Naive B cell (primary cell): Measurements from ENCODE around the gene EFR3B. TPM values are rescaled to one million over a fixed set of nuclear protein-coding genes. Genes with fewer than 3 reads are reported as not detected.
A peak's percentile ranks its signal among the peaks of the same experiment; 100 is the strongest.
"Not testable (repeated sequence)": the region's sequence is repeated elsewhere in the genome, so short reads cannot be mapped to it uniquely, and the experiment has no call there.

ENCODE experiments used
- ATAC-seq, 2 donors: fragments of 150-1000 bp; cut with Tn5 transposase; 2 replicates each; pipeline ENCODE4 v1.10.0; 2021; ENCODE audit warnings: low read depth in 2 of 2, mild to moderate bottlenecking in 2 of 2, moderate library complexity in 2 of 2
- DNase-seq: peaks from one replicate; pipeline ENCODE4 v3.0.0; 2022
- H3K27ac Mint-ChIP-seq, 6 donors: one replicate each; pipeline ENCODE4 v1.8.0; 2020 to 2022; ENCODE audit warnings: mild to moderate bottlenecking in 6 of 6, mixed read lengths in 6 of 6, moderate library complexity in 5 of 6, inconsistent platforms in 2 of 6
- H3K27me3 Mint-ChIP-seq, 3 donors: one replicate each; pipeline ENCODE4 v1.8.0; 2021 to 2022; ENCODE audit warnings: mixed read lengths in 3 of 3, mild to moderate bottlenecking in 1 of 3
- H3K36me3 Mint-ChIP-seq, 2 donors: one replicate each; pipeline ENCODE4 v1.8.0; 2020 to 2022; ENCODE audit warnings: mixed read lengths in 2 of 2, inconsistent platforms in 1 of 2, mild to moderate bottlenecking in 1 of 2
- H3K4me1 Mint-ChIP-seq, 3 donors: one replicate each; pipeline ENCODE4 v1.8.0; 2020 to 2022; ENCODE audit warnings: mixed read lengths in 3 of 3, inconsistent platforms in 1 of 3, mild to moderate bottlenecking in 1 of 3, moderate library complexity in 1 of 3
- H3K4me3 Mint-ChIP-seq, 8 donors: one replicate each; pipeline ENCODE4 v1.8.0; 2020 to 2022; ENCODE audit warnings: mild to moderate bottlenecking in 8 of 8, mixed read lengths in 8 of 8, moderate library complexity in 8 of 8, inconsistent platforms in 2 of 8
- H3K9me3 Mint-ChIP-seq, 7 donors: one replicate each; pipeline ENCODE4 v1.8.0; 2020 to 2022; ENCODE audit warnings: mixed read lengths in 7 of 7, mild to moderate bottlenecking in 5 of 7, inconsistent platforms in 2 of 7, moderate library complexity in 1 of 7
- polyA plus RNA-seq, 6 donors: library from polyadenylated mRNA; unstranded; fragments of 300-500 nt; fragmentation: Illumina TruSeq; gene quantifications; one replicate each; pipeline ENCODE4 v1.2.3, GENCODE V29; 2021; ENCODE audit warnings: low read depth in 6 of 6

EFR3B gene
- polyA plus RNA-seq, 6 donors from 2014 or later = 0.10 to 0.16 TPM; not detected in 4

- no peak for ATAC-seq
- Mint-ChIP-seq H3K36me3 (no peaks in the 10 kb centered on the region), H3K9me3 (no peaks in the 10 kb centered on the region), H3K27me3 (peaks cover 0 to 9% (median 0%) of the 10 kb centered on the region in 3 donors), H3K4me3 (no peak overlapping the region), H3K27ac (peak overlapping the region in 1 of 6 donors; percentile 40), H3K4me1 (no peaks in the 10 kb centered on the region)
- no peak for DNase-seq
Measured at GRCh38 chr2:25082002-25082622, 40.2 kb downstream of the EFR3B start.

DNA sequence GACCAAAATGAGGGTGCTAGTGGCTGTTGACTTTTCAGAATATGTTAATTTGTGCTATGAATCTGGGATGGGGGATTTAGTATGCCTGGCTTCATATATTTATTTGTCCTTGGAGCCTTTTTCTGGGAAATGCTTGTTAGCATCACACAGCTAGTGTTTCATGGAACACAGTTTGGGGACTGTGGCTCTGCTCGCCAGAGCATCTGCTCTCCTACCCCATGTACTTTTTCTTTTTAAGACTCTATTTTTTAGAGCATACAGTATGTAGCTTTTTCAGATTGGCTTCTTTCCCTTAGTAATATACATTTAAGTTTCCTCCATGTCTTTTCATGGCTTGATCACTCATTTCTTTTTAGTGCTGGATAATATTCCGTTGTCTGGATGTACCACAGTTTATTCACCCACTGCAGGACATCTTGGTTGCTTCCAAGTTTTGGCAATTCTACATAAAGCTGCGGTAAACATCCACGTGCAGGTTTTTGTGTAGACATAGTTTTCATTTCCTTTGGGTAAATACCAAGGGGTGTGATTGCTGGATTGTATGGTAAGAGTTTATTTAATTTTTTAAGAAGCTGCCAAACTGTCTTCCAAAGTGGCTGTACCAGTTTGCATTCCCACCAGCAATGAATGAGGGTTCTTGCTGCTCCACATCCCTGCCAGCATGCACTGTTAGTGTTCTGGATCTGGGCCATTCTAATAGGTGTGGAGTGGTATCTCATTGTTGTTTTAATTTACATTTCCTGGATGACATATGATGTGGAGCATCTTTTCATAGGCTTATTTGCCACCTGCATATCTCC, 44.1 kb downstream of the EFR3B start:
- DNase-seq = no peak
- Mint-ChIP-seq H3K4me3 (no peak overlapping the region), H3K27ac (no peak overlapping the region)

DNA sequence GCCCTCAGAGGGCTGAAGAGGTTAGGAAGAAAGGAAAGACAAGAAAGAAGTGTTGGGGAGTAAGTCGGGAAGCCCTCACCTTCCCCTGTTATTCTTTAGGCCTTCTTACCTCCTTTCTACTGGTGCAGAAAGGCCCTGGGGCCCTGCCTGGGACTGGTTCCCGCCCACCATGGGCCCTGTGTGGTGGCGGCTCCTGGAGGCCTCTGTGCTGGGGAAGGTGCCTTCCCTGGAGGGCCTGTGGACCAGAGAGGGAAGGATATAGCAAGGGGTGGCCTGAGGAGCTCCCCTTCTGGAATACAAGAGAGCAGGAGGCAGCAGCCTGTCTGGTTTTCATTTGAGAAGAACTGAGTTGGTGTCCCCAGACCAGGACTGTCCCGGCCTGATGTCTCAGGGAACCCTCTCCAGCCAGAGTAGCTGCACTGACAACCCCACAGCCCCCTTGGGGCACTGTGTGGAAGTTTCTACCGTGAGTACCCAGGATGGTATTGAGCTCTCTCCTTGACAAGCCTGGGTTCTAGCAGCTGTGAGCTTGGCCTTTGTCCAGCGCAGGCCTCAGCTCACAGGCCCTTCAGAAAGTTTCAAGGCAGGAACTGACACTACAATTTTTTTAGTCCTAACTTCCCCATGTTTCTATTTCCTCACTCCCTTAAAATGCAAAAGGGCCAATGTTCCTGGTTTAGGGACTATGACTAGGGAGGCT, 47.1 kb downstream of the EFR3B start:
- DNase-seq = no peak
- no peak for ATAC-seq
- H3K9me3 Mint-ChIP-seq = no peaks in the 10 kb centered on the region
- no peaks in the 10 kb centered on the region for H3K36me3 Mint-ChIP-seq
- H3K27me3 Mint-ChIP-seq = peaks cover 0 to 4% (median 0%) of the 10 kb centered on the region in 3 donors
- no peaks in the 10 kb centered on the region for H3K4me1 Mint-ChIP-seq
- H3K27ac Mint-ChIP-seq = peak overlapping the region in 1 of 6 donors; percentile 26
- H3K4me3 Mint-ChIP-seq = no peak overlapping the region

More for the DNA sequence above, 44.1 kb downstream of the EFR3B start:
- no peaks in the 10 kb centered on the region for H3K9me3 Mint-ChIP-seq
- no peaks in the 10 kb centered on the region for H3K36me3 Mint-ChIP-seq
- H3K27me3 Mint-ChIP-seq = peaks cover 0 to 9% (median 0%) of the 10 kb centered on the region in 3 donors
- no peaks in the 10 kb centered on the region for H3K4me1 Mint-ChIP-seq
- ATAC-seq = no peak

DNA sequence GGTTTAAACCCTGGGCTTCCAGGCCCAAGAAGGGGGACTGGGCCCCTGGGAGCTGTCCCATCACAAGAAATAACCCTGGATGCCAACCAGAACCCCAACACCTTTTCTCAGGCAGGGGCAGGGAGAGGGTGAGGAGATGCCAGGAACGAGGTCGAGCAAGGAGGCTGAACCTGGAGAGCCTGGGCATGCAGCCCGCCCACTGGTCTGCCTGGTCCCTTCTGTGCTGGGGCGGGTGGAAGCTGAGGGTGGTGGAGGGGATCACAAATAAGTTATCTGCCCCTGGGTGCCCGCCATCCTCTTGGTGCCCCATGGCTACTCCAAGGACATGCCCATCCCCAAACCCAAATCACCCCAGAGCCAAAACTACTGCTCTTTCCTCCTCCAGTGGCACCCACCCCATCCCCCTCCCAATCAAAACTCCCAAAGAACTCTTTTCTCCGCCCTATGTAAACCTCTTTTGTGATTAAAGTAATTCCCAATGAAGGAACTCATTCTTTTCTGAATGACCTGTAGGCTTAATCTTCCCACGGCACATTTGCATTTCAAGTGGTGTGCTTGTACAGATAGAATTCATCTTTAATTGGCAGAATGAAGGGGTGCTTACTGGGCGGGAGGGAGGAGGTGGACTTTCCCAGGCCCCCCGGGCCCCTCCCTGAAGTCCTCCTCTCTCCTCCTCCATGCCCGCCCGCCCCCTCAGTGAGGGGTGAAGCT, 47.9 kb downstream of the EFR3B start:
- Mint-ChIP-seq H3K9me3 (no peaks in the 10 kb centered on the region), H3K27me3 (peaks cover 0 to 4% (median 0%) of the 10 kb centered on the region in 3 donors), H3K27ac (peak overlapping the region in 1 of 6 donors; percentile 56), H3K4me3 (no peak overlapping the region), H3K4me1 (no peaks in the 10 kb centered on the region), H3K36me3 (no peaks in the 10 kb centered on the region)
- ATAC-seq (no peak), DNase-seq (no peak)

GRCh38 chr2:25090801-25091200, 48.9 kb downstream of the EFR3B start:
- DNase-seq (no peak), ATAC-seq (no peak)
- no peak overlapping the region for H3K4me3 Mint-ChIP-seq

DNA sequence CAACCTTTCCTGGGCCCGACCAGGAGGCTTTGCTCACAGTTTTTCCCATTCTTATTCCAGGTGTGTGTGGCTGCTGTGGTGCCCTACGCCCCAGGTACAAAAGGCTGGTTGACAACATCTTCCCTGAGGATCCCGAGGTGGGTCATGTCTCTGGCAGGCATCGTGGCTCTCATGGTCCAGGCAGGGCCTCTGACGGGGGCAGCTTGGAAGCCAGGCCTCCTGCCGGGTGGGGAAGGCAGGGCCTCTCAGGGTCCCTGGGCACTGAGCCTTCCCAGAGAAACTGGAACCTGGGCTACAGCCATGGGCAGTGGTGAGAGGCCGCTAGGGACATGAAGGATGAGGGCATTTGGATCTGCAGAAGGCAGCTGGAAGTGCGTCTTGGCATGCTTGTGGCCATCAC, 49.4 kb downstream of the EFR3B start:
- no peak for DNase-seq
- no peaks in the 10 kb centered on the region for H3K36me3 Mint-ChIP-seq
- ATAC-seq = no peak
- H3K4me3 Mint-ChIP-seq = no peak overlapping the region
- peaks cover 0 to 4% (median 0%) of the 10 kb centered on the region in 3 donors for H3K27me3 Mint-ChIP-seq
- H3K4me1 Mint-ChIP-seq = no peaks in the 10 kb centered on the region
- no peak overlapping the region for H3K27ac Mint-ChIP-seq
- H3K9me3 Mint-ChIP-seq = no peaks in the 10 kb centered on the region

More at GRCh38 chr2:25090801-25091200, 48.9 kb downstream of the EFR3B start:
- Mint-ChIP-seq H3K36me3 (no peaks in the 10 kb centered on the region), H3K9me3 (no peaks in the 10 kb centered on the region), H3K27ac (no peak overlapping the region), H3K27me3 (peaks cover 0 to 4% (median 0%) of the 10 kb centered on the region in 3 donors), H3K4me1 (no peaks in the 10 kb centered on the region)

DNA sequence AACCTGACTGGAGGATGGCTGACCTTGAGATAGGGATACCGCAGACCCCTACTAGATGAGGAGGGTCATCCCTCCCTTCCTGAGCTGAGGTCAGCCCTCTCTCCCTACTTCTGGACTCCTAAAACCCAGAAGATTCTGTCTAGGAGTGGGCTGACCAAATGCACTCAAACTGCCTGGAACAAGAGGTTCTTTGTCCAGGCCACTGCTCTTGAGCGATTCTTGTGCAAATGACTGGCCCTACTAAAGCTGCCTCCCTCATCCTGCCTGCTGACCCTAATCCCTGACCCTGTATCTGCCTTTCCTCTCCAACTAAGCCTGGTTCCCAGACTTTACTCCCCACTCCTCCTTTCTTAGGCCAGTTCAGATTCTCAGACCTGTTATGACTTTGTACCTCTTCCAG, 56.2 kb downstream of the EFR3B start:
- H3K4me1 Mint-ChIP-seq = no peaks in the 10 kb centered on the region
- H3K4me3 Mint-ChIP-seq = no peak overlapping the region
- no peak for ATAC-seq
- peaks cover 0 to 4% (median 0%) of the 10 kb centered on the region in 3 donors for H3K27me3 Mint-ChIP-seq
- H3K36me3 Mint-ChIP-seq = no peaks in the 10 kb centered on the region
- H3K9me3 Mint-ChIP-seq = no peaks in the 10 kb centered on the region
- DNase-seq = no peak
- H3K27ac Mint-ChIP-seq = no peak overlapping the region

DNA sequence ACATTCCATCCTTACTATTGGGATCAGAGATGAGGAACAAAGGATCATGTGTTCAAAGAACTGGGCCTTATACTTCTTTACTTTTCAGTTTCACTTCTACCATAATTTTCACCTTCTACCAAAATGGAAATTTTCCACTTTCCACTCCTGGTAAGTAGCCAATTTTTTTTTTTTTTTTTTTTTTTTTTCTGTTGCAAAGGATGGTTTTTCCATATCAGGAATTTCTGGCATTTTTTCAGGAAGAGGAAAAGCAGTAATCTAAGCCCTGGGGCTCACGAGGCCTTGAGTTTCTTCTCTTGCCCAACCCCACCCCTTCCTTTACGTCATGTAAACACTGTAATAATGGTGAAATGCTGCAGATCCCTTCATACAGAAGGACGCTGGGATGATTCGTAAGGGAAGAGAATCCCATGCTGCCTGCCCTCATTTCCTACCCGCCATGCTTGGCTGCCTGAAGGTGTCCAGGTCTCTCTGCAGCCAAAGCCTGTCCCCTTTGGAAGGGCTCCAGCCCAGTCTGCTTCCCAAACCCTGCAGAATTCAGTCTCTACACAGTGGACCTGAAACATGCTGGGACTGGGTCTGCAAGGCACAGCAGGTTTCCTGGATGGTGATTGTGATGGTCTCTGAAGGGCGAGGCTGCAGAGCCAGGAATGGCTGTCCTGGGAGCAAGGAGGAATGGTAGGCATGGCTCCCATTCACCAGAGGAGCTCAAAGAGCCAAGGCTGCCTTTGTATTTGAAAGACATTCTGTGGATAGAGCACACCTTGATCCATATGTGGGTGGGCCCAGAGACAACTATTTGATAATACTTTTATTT, 57.0 kb downstream of the EFR3B start:
- Mint-ChIP-seq H3K36me3 (no peaks in the 10 kb centered on the region), H3K27me3 (no peaks in the 10 kb centered on the region), H3K4me1 (no peaks in the 10 kb centered on the region), H3K27ac (peak overlapping the region in 1 of 6 donors; percentile 18), H3K9me3 (no peaks in the 10 kb centered on the region), H3K4me3 (no peak overlapping the region)
- no peak for DNase-seq
- no peak for ATAC-seq

DNA sequence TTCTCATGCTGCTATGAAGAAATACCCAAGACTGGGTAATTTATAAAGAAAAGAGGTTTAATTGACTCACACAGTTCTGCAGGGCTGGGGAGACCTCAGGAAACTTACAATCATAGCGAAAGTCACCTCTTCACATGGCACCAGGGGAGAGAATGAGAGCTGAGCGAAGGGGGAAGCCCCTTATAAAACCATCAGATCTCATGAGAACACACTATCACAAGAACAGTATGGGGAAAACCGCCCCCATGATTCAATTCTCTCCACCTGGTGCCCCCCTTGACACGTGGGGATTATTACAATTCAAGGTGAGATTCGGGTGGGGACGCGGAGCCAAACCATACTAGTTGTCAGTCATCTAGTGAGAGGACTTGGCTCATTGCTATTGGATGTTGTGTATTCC, 60.5 kb downstream of the EFR3B start:
- not testable (repeated sequence) for H3K27me3 Mint-ChIP-seq, DNase-seq, ATAC-seq, H3K4me3 Mint-ChIP-seq, H3K27ac Mint-ChIP-seq, H3K9me3 Mint-ChIP-seq, H3K36me3 Mint-ChIP-seq, H3K4me1 Mint-ChIP-seq

- H3K27ac Mint-ChIP-seq = no peak overlapping the region
- H3K9me3 Mint-ChIP-seq = no peaks in the 10 kb centered on the region
- DNase-seq = no peak
- H3K4me1 Mint-ChIP-seq = peaks cover 0 to 9% (median 4%) of the 10 kb centered on the region in 3 donors
- no peak for ATAC-seq
- peaks cover 0 to 8% (median 0%) of the 10 kb centered on the region in 3 donors for H3K27me3 Mint-ChIP-seq
- H3K36me3 Mint-ChIP-seq = no peaks in the 10 kb centered on the region
- H3K4me3 Mint-ChIP-seq = no peak overlapping the region
Measured at GRCh38 chr2:25103287-25103871, 61.5 kb downstream of the EFR3B start.

GRCh38 chr2:25104736-25105135, 62.9 kb downstream of the EFR3B start:
- no peak overlapping the region for H3K27ac Mint-ChIP-seq
- no peak overlapping the region for H3K4me3 Mint-ChIP-seq
- no peaks in the 10 kb centered on the region for H3K36me3 Mint-ChIP-seq
- H3K4me1 Mint-ChIP-seq = peaks cover 0 to 9% (median 4%) of the 10 kb centered on the region in 3 donors
- DNase-seq = no peak
- no peaks in the 10 kb centered on the region for H3K9me3 Mint-ChIP-seq
- peaks cover 0 to 8% (median 4%) of the 10 kb centered on the region in 3 donors for H3K27me3 Mint-ChIP-seq
- no peak for ATAC-seq

DNA sequence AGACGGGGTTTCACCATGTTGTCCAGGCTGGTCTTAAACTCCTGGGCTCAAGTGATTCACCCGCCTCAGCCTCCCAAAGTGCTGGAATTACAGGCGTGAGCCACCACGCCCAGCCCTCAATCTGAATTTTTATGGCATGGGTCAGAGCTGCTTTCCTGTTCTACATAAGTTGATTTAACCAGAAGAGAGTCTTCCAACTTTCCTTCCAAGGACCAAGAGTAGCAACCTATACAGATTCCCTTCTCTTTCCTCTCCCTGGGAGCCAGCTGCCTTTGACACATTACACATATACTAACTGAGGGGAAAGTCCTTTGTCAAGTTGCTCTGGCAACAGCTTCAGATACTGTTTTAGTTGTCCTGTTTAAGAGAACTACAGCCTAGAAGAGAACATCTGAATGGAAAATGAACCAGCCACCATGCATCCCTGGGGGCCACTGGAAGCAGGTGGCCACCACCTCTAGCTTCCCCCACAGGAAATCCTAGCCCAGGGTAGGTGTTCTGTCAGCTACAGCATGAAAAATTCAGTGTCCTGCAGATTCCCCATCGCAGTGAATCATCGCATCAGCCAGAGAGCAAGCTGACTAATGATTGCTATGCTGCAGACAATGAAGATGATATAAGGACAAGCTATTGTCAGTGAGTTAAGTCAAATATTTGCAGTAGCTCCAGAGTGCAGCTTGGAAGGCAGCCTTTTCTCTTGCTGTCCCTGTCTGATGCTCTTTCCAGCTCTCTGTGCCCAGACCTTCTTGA, 63.6 kb downstream of the EFR3B start:
- Mint-ChIP-seq H3K4me1 (peaks cover 0 to 9% (median 4%) of the 10 kb centered on the region in 3 donors), H3K9me3 (no peaks in the 10 kb centered on the region), H3K4me3 (peak overlapping the region in 1 of 8 donors; percentile 37), H3K27me3 (peaks cover 4 to 14% (median 6%) of the 10 kb centered on the region in 3 donors), H3K27ac (no peak overlapping the region), H3K36me3 (no peaks in the 10 kb centered on the region)
- DNase-seq (no peak), ATAC-seq (no peak)
